Jurkat, Clone E6-1 (cell line): ENCODE data around the gene ZC3H7B. TPM values are rescaled to one million over a fixed set of nuclear protein-coding genes. Genes with fewer than 3 reads are reported as not detected.
"Not testable (repeated sequence)": the region's sequence is repeated elsewhere in the genome, so short reads cannot be mapped to it uniquely, and the experiment has no call there.

Experiments used
- DNase-seq: peaks from one replicate; pipeline ENCODE4 v3.0.0-alpha.2; 2011; ENCODE audit warnings: low read depth, low spot score
- H3K4me3 ChIP-seq: 2 replicates; pipeline ENCODE4 v1.5.1; 2011; ENCODE audit warnings: mild to moderate bottlenecking, low read length, control low read depth, moderate library complexity
- polyA plus RNA-seq: library from polyadenylated mRNA; unstranded; fragments of >200 nt; gene quantifications from one replicate; pipeline ENCODE4 v1.2.1, GENCODE V29; 2012; ENCODE audit warnings: missing spikeins; ENCODE audit not compliant: insufficient read length, insufficient read depth

ZC3H7B gene
- polyA plus RNA-seq, result 39.9 TPM

- DNase-seq, result peak; percentile 76
- peak within 1 kb of the TSS; percentile 78 for H3K4me3 ChIP-seq
These were observed at the start of gene ZC3H7B for GRCh38 chr22:41301085-41302020. ZC3H7B (plus strand) TSS chr22:41301525; CDS start chr22:41320661, 19,136 bp downstream.

- H3K4me3 ChIP-seq, result no peak overlapping the region
- no peak for DNase-seq
These were observed 49.0 kb upstream of the ZC3H7B start for GRCh38 chr22:41252365-41252764.

- no peak for DNase-seq
- H3K4me3 ChIP-seq, result no peak overlapping the region
These were observed 47.1 kb upstream of the ZC3H7B start for GRCh38 chr22:41254230-41254629.

GRCh38 chr22:41256254-41257253 is 44.8 kb upstream of the ZC3H7B start:
- DNase-seq, result no peak
- no peak overlapping the region for H3K4me3 ChIP-seq

GRCh38 chr22:41257696-41258095 is 43.6 kb upstream of the ZC3H7B start:
- no peak overlapping the region for H3K4me3 ChIP-seq
- no peak for DNase-seq

GRCh38 chr22:41259756-41260155 is 41.6 kb upstream of the ZC3H7B start:
- DNase-seq, result not testable (repeated sequence)

GRCh38 chr22:41260871-41261270 is 40.5 kb upstream of the ZC3H7B start:
- H3K4me3 ChIP-seq, result no peak overlapping the region
- no peak for DNase-seq

More at GRCh38 chr22:41259756-41260155, 41.6 kb upstream of the ZC3H7B start:
- not testable (repeated sequence) for H3K4me3 ChIP-seq

- DNase-seq, result no peak
- H3K4me3 ChIP-seq, result no peak overlapping the region
These were observed 39.6 kb upstream of the ZC3H7B start for GRCh38 chr22:41261541-41262249.

- no peak for DNase-seq
- no peak overlapping the region for H3K4me3 ChIP-seq
These were observed 39.0 kb upstream of the ZC3H7B start for GRCh38 chr22:41262250-41262765.

GRCh38 chr22:41263704-41264103 is 37.6 kb upstream of the ZC3H7B start:
- no peak overlapping the region for H3K4me3 ChIP-seq
- DNase-seq, result no peak

- no peak for DNase-seq
- no peak overlapping the region for H3K4me3 ChIP-seq
These were observed 36.9 kb upstream of the ZC3H7B start for GRCh38 chr22:41264408-41264941.

GRCh38 chr22:41267958-41268357 is 33.4 kb upstream of the ZC3H7B start:
- no peak overlapping the region for H3K4me3 ChIP-seq
- no peak for DNase-seq

GRCh38 chr22:41271787-41272186 is 29.5 kb upstream of the ZC3H7B start:
- no peak for DNase-seq
- no peak overlapping the region for H3K4me3 ChIP-seq

GRCh38 chr22:41273128-41273527 is 28.2 kb upstream of the ZC3H7B start:
- no peak for DNase-seq
- H3K4me3 ChIP-seq, result no peak overlapping the region

GRCh38 chr22:41274856-41275255 is 26.5 kb upstream of the ZC3H7B start:
- H3K4me3 ChIP-seq, result no peak overlapping the region
- no peak for DNase-seq

- no peak for DNase-seq
- no peak overlapping the region for H3K4me3 ChIP-seq
These were observed 21.3 kb upstream of the ZC3H7B start for GRCh38 chr22:41280065-41280464.

GRCh38 chr22:41280854-41281253 is 20.5 kb upstream of the ZC3H7B start:
- H3K4me3 ChIP-seq, result no peak overlapping the region
- no peak for DNase-seq

GRCh38 chr22:41284465-41284864 is 16.9 kb upstream of the ZC3H7B start:
- no peak for DNase-seq
- H3K4me3 ChIP-seq, result peak overlapping the region; percentile 74
